Measurements from ENCODE around the gene CFAP61. TPM values are rescaled to one million over a fixed set of nuclear protein-coding genes. Genes with fewer than 3 reads are reported as not detected.
A peak's percentile ranks its signal among the peaks of the same experiment; 100 is the strongest.

The CFAP61 gene
- total RNA-seq, 1 donor from 2014 or later: 0.26 TPM

- no peak overlapping the region for H3K4me3 ChIP-seq (ENCODE audit: low read depth, low read length)
- TF ChIP-seq CTCF (IDR thresholded peaks at IDR 0.05; ENCODE audit: insufficient read depth, low read length, severe bottlenecking): no peak
- H3K27me3 ChIP-seq (ENCODE audit: control insufficient read depth, insufficient read depth, low read length): no peaks in the 10 kb centered on the region
- FAIRE-seq (no peak), DNase-seq (ENCODE audit: low read depth) (no peak)
- no peaks in the 10 kb centered on the region for H3K36me3 ChIP-seq (ENCODE audit: control insufficient read depth, insufficient read depth, low read length)
Observed at GRCh38 chr20:20010639-20011500, 41.5 kb upstream of the CFAP61 start.

GRCh38 chr20:20012541-20012940 lies 39.8 kb upstream of the CFAP61 start:
- no peaks in the 10 kb centered on the region for H3K27me3 ChIP-seq (ENCODE audit: control insufficient read depth, insufficient read depth, low read length)
- H3K36me3 ChIP-seq (ENCODE audit: control insufficient read depth, insufficient read depth, low read length): no peaks in the 10 kb centered on the region
- TF ChIP-seq CTCF (IDR thresholded peaks at IDR 0.05; ENCODE audit: insufficient read depth, low read length, severe bottlenecking): no peak
- no peak for FAIRE-seq
- no peak overlapping the region for H3K4me3 ChIP-seq (ENCODE audit: low read depth, low read length)
- no peak for DNase-seq (ENCODE audit: low read depth)

- no peak for TF ChIP-seq CTCF (IDR thresholded peaks at IDR 0.05; ENCODE audit: insufficient read depth, low read length, severe bottlenecking)
- FAIRE-seq: no peak
- Histone ChIP-seq H3K27me3 (ENCODE audit: control insufficient read depth, insufficient read depth, low read length) (no peaks in the 10 kb centered on the region), H3K36me3 (ENCODE audit: control insufficient read depth, insufficient read depth, low read length) (no peaks in the 10 kb centered on the region), H3K4me3 (ENCODE audit: low read depth, low read length) (no peak overlapping the region)
- no peak for DNase-seq (ENCODE audit: low read depth)
Observed at GRCh38 chr20:20014659-20015058, 37.7 kb upstream of the CFAP61 start.

- H3K27me3 ChIP-seq (ENCODE audit: control insufficient read depth, insufficient read depth, low read length): no peaks in the 10 kb centered on the region
- H3K36me3 ChIP-seq (ENCODE audit: control insufficient read depth, insufficient read depth, low read length): peaks cover 6% of the 10 kb centered on the region
- peak; percentile 87 for TF ChIP-seq CTCF (IDR thresholded peaks at IDR 0.05; ENCODE audit: insufficient read depth, low read length, severe bottlenecking)
- H3K4me3 ChIP-seq (ENCODE audit: low read depth, low read length): peak within 1 kb of the TSS; percentile 83
- FAIRE-seq: no peak
- DNase-seq (ENCODE audit: low read depth): peak; percentile 86
Observed at GRCh38 chr20:20017001-20017843, 35.1 kb upstream of the CFAP61 start, which contains the start of gene NAA20. Gene NAA20, plus strand, starts transcription at chr20:20017362. Its CDS starts 35 bp downstream, at chr20:20017397.

GRCh38 chr20:20017844-20018185 lies 34.5 kb upstream of the CFAP61 start:
- DNase-seq (ENCODE audit: low read depth) (peak; percentile 20), FAIRE-seq (no peak)
- no peak for TF ChIP-seq CTCF (IDR thresholded peaks at IDR 0.05; ENCODE audit: insufficient read depth, low read length, severe bottlenecking)
- Histone ChIP-seq H3K27me3 (ENCODE audit: control insufficient read depth, insufficient read depth, low read length) (no peaks in the 10 kb centered on the region), H3K4me3 (ENCODE audit: low read depth, low read length) (peak overlapping the region; percentile 83), H3K36me3 (ENCODE audit: control insufficient read depth, insufficient read depth, low read length) (peaks cover 8% of the 10 kb centered on the region)

All from bronchial epithelial cell (primary cell).